Smooth muscle cell (in vitro differentiated cells): Measurements from ENCODE around the gene MYPOP. TPM values are rescaled to one million over a fixed set of nuclear protein-coding genes. Genes with fewer than 3 reads are reported as not detected.

Source experiments
- DNase-seq: peaks from one replicate; lab custom pipeline; 2025; ENCODE audit not compliant: unreplicated experiment; lab: John Stamatoyannopoulos, UW
- H2AFZ ChIP-seq: fragments of 200-600 bp; sonication (generic); 2 replicates; pipeline ENCODE4 v1.6.0; 2016; ENCODE audit warnings: antibody characterized with exemption, low read depth, mild to moderate bottlenecking
- H3F3A ChIP-seq: fragments of 200-600 bp; sonication (generic); 2 replicates; pipeline ENCODE4 v1.6.0; 2017; ENCODE audit warnings: antibody characterized with exemption, low read depth
- H3K27ac ChIP-seq: fragments of 200-600 bp; sonication (generic); 2 replicates; pipeline ENCODE4 v1.5.1; 2016; ENCODE audit warnings: low read depth, mild to moderate bottlenecking
- H3K27me3 ChIP-seq: fragments of 200-600 bp; sonication (generic); 2 replicates; pipeline ENCODE4 v1.6.1; 2016; ENCODE audit warnings: low read depth, mild to moderate bottlenecking
- H3K36me3 ChIP-seq: fragments of 200-600 bp; sonication (generic); 2 replicates; pipeline ENCODE4 v1.5.1; 2016; ENCODE audit warnings: low read depth
- H3K4me1 ChIP-seq: fragments of 200-600 bp; sonication (generic); 2 replicates; pipeline ENCODE4 v1.5.1; 2016; ENCODE audit warnings: low read depth
- H3K4me2 ChIP-seq: fragments of 200-600 bp; sonication (generic); 2 replicates; pipeline ENCODE4 v1.6.0; 2016; ENCODE audit warnings: mild to moderate bottlenecking
- H3K4me3 ChIP-seq: fragments of 200-600 bp; sonication (generic); 2 replicates; pipeline ENCODE4 v1.5.1; 2016; ENCODE audit warnings: mild to moderate bottlenecking
- H3K79me2 ChIP-seq: fragments of 200-600 bp; sonication (generic); 2 replicates; pipeline ENCODE4 v1.6.0; 2016; ENCODE audit warnings: low read depth, mild to moderate bottlenecking
- H3K9ac ChIP-seq: fragments of 200-600 bp; sonication (generic); 2 replicates; pipeline ENCODE4 v1.6.0; 2016; ENCODE audit warnings: low read depth
- H3K9me3 ChIP-seq: fragments of 200-600 bp; sonication (generic); replicated peaks from 2 replicates; pipeline ENCODE4 v1.5.1; 2016; ENCODE audit warnings: low read depth
- H4K20me1 ChIP-seq: fragments of 200-600 bp; sonication (generic); 2 replicates; pipeline ENCODE4 v1.6.0; 2016; ENCODE audit warnings: low read depth
- whole genome bisulfite sequencing: methylation state at CpG from one replicate; pipeline ENCODE4 v1.1.7; 2016; ENCODE audit warnings: low lambda C conversion rate; 5-methylcytosine and 5-hydroxymethylcytosine counted together
- polyA plus RNA-seq: library from polyadenylated mRNA; unstranded; fragments of >200 nt; fragmentation: Nextera tagmentation; extraction: Ambion mirVana; gene quantifications from 2 replicates; pipeline ENCODE4 v1.2.1, GENCODE V29; 2016
- total RNA-seq: library from RNA; depleted of rRNA; stranded (reverse); fragments of >200 nt; gene quantifications from 2 replicates; pipeline ENCODE4 v1.2.3, GENCODE V29; 2014
- TF ChIP-seq, protein P1 (sequence below): fragments of 200-600 bp; sonication (generic); IDR thresholded peaks from 2 replicates; pipeline ENCODE4 v1.5.1; 2017; ENCODE audit warnings: borderline replicate concordance, mild to moderate bottlenecking, antibody characterized with exemption; ENCODE audit not compliant: insufficient read depth, poor library complexity, severe bottlenecking

The MYPOP gene
- total and polyA plus RNA-seq, 2 experiments from 2014 or later, result 1.6 to 2.1 TPM

DNA sequence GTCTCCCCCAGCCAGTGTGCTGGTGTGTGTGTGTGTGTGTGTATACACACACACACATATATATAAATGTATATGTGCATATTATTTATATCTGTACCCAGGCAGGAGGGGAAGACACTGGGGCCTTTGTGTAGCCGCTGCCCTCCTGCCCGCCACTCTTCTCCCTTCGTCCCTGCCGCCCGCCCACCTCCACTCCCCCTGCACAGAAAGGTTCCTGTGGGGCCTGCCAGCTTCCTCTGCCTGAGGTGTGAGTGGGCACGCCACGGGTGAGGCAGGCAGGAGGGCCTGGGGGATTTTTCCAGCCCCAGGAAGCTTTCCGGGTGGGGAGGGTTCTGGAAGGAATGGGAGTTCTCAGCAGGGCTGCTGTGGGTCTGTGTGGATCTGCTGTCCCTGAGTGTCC is 23.4 kb downstream of the MYPOP start:
- Histone ChIP-seq H2AFZ (no peak overlapping the region), H3K4me1 (peaks cover 22% of the 10 kb centered on the region), H4K20me1 (peaks cover 9% of the 10 kb centered on the region), H3K4me2 (no peak overlapping the region), H3K4me3 (no peak overlapping the region), H3K79me2 (peaks cover 5% of the 10 kb centered on the region), H3K36me3 (no peaks in the 10 kb centered on the region), H3K9me3 (no peaks in the 10 kb centered on the region), H3F3A (no peaks in the 10 kb centered on the region), H3K27me3 (no peaks in the 10 kb centered on the region), H3K9ac (no peak overlapping the region), H3K27ac (no peak overlapping the region)
- 87% methylated on average over 8 of the region's 8 CpGs for WGBS
- DNase-seq, result no peak
- TF ChIP-seq, protein P1, sequence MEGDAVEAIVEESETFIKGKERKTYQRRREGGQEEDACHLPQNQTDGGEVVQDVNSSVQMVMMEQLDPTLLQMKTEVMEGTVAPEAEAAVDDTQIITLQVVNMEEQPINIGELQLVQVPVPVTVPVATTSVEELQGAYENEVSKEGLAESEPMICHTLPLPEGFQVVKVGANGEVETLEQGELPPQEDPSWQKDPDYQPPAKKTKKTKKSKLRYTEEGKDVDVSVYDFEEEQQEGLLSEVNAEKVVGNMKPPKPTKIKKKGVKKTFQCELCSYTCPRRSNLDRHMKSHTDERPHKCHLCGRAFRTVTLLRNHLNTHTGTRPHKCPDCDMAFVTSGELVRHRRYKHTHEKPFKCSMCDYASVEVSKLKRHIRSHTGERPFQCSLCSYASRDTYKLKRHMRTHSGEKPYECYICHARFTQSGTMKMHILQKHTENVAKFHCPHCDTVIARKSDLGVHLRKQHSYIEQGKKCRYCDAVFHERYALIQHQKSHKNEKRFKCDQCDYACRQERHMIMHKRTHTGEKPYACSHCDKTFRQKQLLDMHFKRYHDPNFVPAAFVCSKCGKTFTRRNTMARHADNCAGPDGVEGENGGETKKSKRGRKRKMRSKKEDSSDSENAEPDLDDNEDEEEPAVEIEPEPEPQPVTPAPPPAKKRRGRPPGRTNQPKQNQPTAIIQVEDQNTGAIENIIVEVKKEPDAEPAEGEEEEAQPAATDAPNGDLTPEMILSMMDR, result no peak

DNA sequence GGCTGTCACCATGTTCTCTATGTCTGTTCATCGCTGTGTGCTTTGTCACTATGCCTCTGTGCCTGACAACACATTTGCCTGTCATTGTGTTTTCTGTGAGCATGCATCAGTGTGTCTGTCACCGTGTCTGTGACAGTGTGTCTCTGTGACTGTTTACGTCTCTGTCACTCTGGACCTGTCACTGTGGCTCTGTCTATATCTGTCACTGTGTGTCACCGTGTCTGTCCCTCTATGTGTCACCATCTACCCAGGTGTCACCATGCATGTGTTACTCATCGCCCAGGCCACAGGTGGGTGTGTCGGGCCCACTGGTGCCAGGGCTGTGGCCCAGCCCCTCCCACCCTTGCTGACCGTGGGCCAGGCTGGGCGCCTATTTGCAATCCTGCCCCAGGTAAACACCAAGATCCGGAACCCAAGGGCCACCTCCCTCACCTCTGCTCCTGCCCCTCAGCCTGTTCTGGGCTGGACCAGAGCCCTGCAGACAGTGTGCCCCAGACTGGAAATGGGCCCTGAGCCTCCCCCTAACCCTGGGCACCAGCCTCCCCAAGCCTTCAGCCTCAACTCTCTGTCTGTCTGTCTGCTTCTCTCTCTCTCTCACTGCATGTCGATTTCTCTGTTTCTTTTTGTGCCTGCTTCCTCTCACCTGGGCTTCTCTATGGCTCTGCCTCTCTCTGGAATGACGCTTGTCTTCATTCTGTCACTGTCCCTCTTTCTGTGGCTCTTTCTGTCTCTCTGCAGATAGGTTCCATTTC is 24.2 kb downstream of the MYPOP start:
- Histone ChIP-seq H2AFZ (no peak overlapping the region), H3K27ac (no peak overlapping the region)

DNA sequence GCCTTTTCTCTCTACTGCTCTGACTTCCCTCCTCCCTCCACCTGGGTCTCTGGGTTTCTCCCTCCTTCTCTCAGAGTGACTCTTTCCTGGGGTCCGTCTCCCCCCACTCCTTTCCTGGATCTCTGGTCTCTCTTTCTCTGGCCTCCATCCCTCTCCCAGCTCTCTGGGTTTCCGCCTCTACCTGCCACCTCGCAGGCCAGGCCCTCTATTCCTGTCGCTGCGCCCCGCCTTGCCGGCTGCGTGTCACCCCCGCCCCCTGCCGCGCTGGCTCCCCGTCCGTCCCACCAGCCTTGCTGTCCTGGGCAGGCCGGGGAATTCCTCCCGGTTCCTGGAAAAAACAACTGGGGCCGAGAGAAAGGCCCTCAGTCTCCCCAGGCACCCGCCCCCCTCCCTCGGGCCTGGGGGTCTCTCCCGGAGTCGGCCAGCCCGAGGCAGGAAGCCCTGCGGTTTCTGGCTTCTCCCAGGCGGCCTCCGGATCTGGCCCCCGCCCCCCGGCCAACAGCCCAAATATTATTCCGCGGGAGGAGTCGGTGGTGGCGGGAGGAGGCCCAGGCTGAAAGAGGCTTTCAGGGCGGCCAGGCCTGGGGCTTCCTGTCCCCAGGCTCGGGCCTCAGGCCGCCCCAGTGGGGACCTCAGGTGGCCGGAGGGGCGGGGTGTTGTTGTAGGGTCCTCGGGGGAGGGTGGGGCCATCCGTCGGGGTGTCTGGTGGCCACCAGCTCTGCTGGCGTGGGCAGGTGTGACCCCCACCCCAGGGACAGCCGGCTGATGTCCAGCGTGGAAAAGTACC is 25.8 kb downstream of the MYPOP start:
- Histone ChIP-seq H3K79me2 (no peaks in the 10 kb centered on the region), H3K4me3 (peak overlapping the region; percentile 41), H3K36me3 (no peaks in the 10 kb centered on the region), H3K4me1 (peaks cover 12% of the 10 kb centered on the region), H4K20me1 (no peaks in the 10 kb centered on the region), H3K9me3 (no peaks in the 10 kb centered on the region), H3K9ac (peak overlapping the region; percentile 88), H3K27ac (peak overlapping the region; percentile 85), H2AFZ (peak overlapping the region; percentile 91), H3F3A (no peaks in the 10 kb centered on the region), H3K4me2 (peak overlapping the region; percentile 85), H3K27me3 (no peaks in the 10 kb centered on the region)
- 11% methylated on average over 36 of the region's 41 CpGs for WGBS
- DNase-seq, result peak; percentile 43
- TF ChIP-seq, protein P1, result no peak

More for the DNA sequence above, 24.2 kb downstream of the MYPOP start:
- no peak overlapping the region for H3K4me2 ChIP-seq
- H3K4me1 ChIP-seq, result peaks cover 22% of the 10 kb centered on the region
- no peaks in the 10 kb centered on the region for H3K9me3 ChIP-seq
- H3K4me3 ChIP-seq, result no peak overlapping the region
- H4K20me1 ChIP-seq, result peaks cover 2% of the 10 kb centered on the region
- H3F3A ChIP-seq, result no peaks in the 10 kb centered on the region
- TF ChIP-seq, protein P1, result no peak
- no peaks in the 10 kb centered on the region for H3K79me2 ChIP-seq
- H3K27me3 ChIP-seq, result no peaks in the 10 kb centered on the region
- H3K9ac ChIP-seq, result no peak overlapping the region
- no peak for DNase-seq
- WGBS, result 82% methylated on average over 10 of the region's 11 CpGs
- H3K36me3 ChIP-seq, result no peaks in the 10 kb centered on the region
